OCI-LY3 (cell line): ENCODE measurements around the gene ATXN7.

Experiments
- H2AFZ ChIP-seq: fragments of 200-600, 300-600 bp; shearing (Covaris generic); 2 replicates; pipeline ENCODE4 v1.6.0; 2014; ENCODE audit warnings: antibody characterized with exemption, low read depth, low read length
- H3K27ac ChIP-seq: fragments of 200-600, 300-600 bp; sonication (generic); 2 replicates; pipeline ENCODE4 v1.5.1; 2014; ENCODE audit warnings: mild to moderate bottlenecking, low read length, moderate library complexity, mixed read lengths
- H3K27me3 ChIP-seq: fragments of 200-600, 300-600 bp; sonication (generic); 2 replicates; pipeline ENCODE4 v1.6.1; 2014; ENCODE audit warnings: low read depth, low read length, mixed read lengths
- H3K36me3 ChIP-seq: fragments of 200-600, 300-600 bp; sonication (generic); replicated peaks from 2 replicates; pipeline ENCODE3; 2014; ENCODE audit warnings: low read depth, low read length, mixed read lengths
- H3K4me1 ChIP-seq: fragments of 300-600, 200-600 bp; sonication (generic); 2 replicates; pipeline ENCODE4 v1.6.1; 2014; ENCODE audit warnings: low read length, mixed read lengths
- H3K4me2 ChIP-seq: fragments of 200-600, 300-600 bp; sonication (generic); 2 replicates; pipeline ENCODE4 v1.6.1; 2014; ENCODE audit warnings: low read length, mixed read lengths
- H3K4me3 ChIP-seq: fragments of 300-600, 200-600 bp; sonication (generic); 2 replicates; pipeline ENCODE4 v1.5.1; 2014; ENCODE audit warnings: antibody characterized with exemption, mild to moderate bottlenecking, low read length, moderate library complexity
- H3K79me2 ChIP-seq: fragments of 300-600, 200-600 bp; shearing (Covaris generic); 2 replicates; pipeline ENCODE4 v1.6.1; 2014; ENCODE audit warnings: mild to moderate bottlenecking, low read length, mixed read lengths
- H3K9ac ChIP-seq: fragments of 300-600, 200-600 bp; shearing (Covaris generic); 2 replicates; pipeline ENCODE4 v1.6.0; 2014; ENCODE audit warnings: mild to moderate bottlenecking, low read length, moderate library complexity
- H3K9me3 ChIP-seq: fragments of 200-600, 300-600 bp; shearing (Covaris generic); 2 replicates; pipeline ENCODE4 v1.6.1; 2014; ENCODE audit warnings: low read length, mixed read lengths; ENCODE audit not compliant: insufficient read depth
- H4K20me1 ChIP-seq: fragments of 200-600, 300-600 bp; sonication (generic); 2 replicates; pipeline ENCODE4 v1.6.1; 2016; ENCODE audit warnings: low read length, mixed read lengths; ENCODE audit not compliant: insufficient read depth
- CTCF ChIP-seq: fragments of 200-600, 300-600 bp; sonication (generic); IDR thresholded peaks from 2 replicates; pipeline ENCODE4 v1.5.1; 2014; ENCODE audit warnings: antibody characterized with exemption, low read length, low read depth
- EZH2phosphoT487 ChIP-seq: fragments of 200-600 bp; shearing (Covaris generic); IDR thresholded peaks from 2 replicates; pipeline ENCODE4 v1.6.1; 2018; ENCODE audit warnings: antibody characterized with exemption, mixed run types, low read depth

ATXN7 gene

GRCh38 chr3:63980019-63980418 is 116.4 kb downstream of the ATXN7 start:
- 0 out of 2 replicates have a peak, but pooled peaks cover 6% of the 10 kb centered on the region for H3K79me2 ChIP-seq
- H3K36me3 ChIP-seq, result peaks cover 43% of the 10 kb centered on the region
- no peaks in the 10 kb centered on the region for H3K9me3 ChIP-seq
- H3K4me1 ChIP-seq, result peaks cover 17% of the 10 kb centered on the region
- H2AFZ ChIP-seq, result no peak overlapping the region
- H4K20me1 ChIP-seq, result peaks cover 12% of the 10 kb centered on the region
- no peak overlapping the region for H3K4me3 ChIP-seq
- H3K9ac ChIP-seq, result no peak overlapping the region
- H3K27me3 ChIP-seq, result no peaks in the 10 kb centered on the region
- no peak overlapping the region for H3K27ac ChIP-seq
- H3K4me2 ChIP-seq, result no peak overlapping the region
- no peak for TF ChIP-seq EZH2phosphoT487
- TF ChIP-seq CTCF, result no peak

- Histone ChIP-seq H2AFZ (no peak overlapping the region), H4K20me1 (peaks cover 12% of the 10 kb centered on the region), H3K4me1 (peaks cover 17% of the 10 kb centered on the region), H3K4me2 (no peak overlapping the region), H3K27ac (no peak overlapping the region), H3K79me2 (0 out of 2 replicates have a peak, but pooled peaks cover 6% of the 10 kb centered on the region), H3K9me3 (no peaks in the 10 kb centered on the region), H3K4me3 (no peak overlapping the region), H3K27me3 (no peaks in the 10 kb centered on the region), H3K36me3 (peaks cover 50% of the 10 kb centered on the region), H3K9ac (no peak overlapping the region)
- TF ChIP-seq CTCF, result no peak
- no peak for TF ChIP-seq EZH2phosphoT487
Observed at GRCh38 chr3:63980830-63981498, 117.3 kb downstream of the ATXN7 start.

- Histone ChIP-seq H2AFZ (no peak overlapping the region), H4K20me1 (peaks cover 12% of the 10 kb centered on the region), H3K36me3 (peaks cover 53% of the 10 kb centered on the region), H3K4me3 (no peak overlapping the region), H3K79me2 (0 out of 2 replicates have a peak, but pooled peaks cover under 1% of the 10 kb centered on the region), H3K27ac (peak overlapping the region; percentile 41), H3K9me3 (no peaks in the 10 kb centered on the region), H3K27me3 (no peaks in the 10 kb centered on the region), H3K9ac (no peak overlapping the region), H3K4me1 (peaks cover 17% of the 10 kb centered on the region), H3K4me2 (peak overlapping the region; percentile 33)
- TF ChIP-seq EZH2phosphoT487 (no peak), CTCF (no peak)
Observed at GRCh38 chr3:63981980-63982379, 118.3 kb downstream of the ATXN7 start.

GRCh38 chr3:63984391-63984790 is 120.7 kb downstream of the ATXN7 start:
- no peak overlapping the region for H3K4me2 ChIP-seq
- H3K79me2 ChIP-seq, result no peaks in the 10 kb centered on the region
- TF ChIP-seq EZH2phosphoT487, result no peak
- no peak for TF ChIP-seq CTCF
- no peak overlapping the region for H3K9ac ChIP-seq
- H3K36me3 ChIP-seq, result peaks cover 73% of the 10 kb centered on the region
- peaks cover 17% of the 10 kb centered on the region for H3K4me1 ChIP-seq
- no peak overlapping the region for H3K27ac ChIP-seq
- H3K9me3 ChIP-seq, result no peaks in the 10 kb centered on the region
- H3K4me3 ChIP-seq, result no peak overlapping the region
- no peaks in the 10 kb centered on the region for H3K27me3 ChIP-seq
- H2AFZ ChIP-seq, result no peak overlapping the region
- H4K20me1 ChIP-seq, result peaks cover 12% of the 10 kb centered on the region
